ENCODE results near the gene NMBR. TPM values are rescaled to one million over a fixed set of nuclear protein-coding genes. Genes with fewer than 3 reads are reported as not detected.

Gene NMBR
- total and polyA plus RNA-seq, 2 donors (not counting 1 experiment from before 2014, with no cell fraction given) = 0.09 TPM; not detected in 1

- Histone ChIP-seq H2AFZ (ENCODE audit: insufficient read depth, low read depth, low read length, poor library complexity, severe bottlenecking) (no peak overlapping the region), H3K27me3 (replicated peaks in 1 of 4; ENCODE audit: control extremely low read depth in 1 of 4, control insufficient read depth in 3 of 4, insufficient read depth in 4 of 4, low read length in 3 of 4) (no peaks in the 10 kb centered on the region), H3K4me1 (ENCODE audit: control insufficient read depth in 2 of 2, insufficient read depth in 2 of 2, low read length in 2 of 2) (no peaks in the 10 kb centered on the region), H3K79me2 (ENCODE audit: control insufficient read depth, insufficient read depth, low read length) (peaks cover 19% of the 10 kb centered on the region), H3K4me3 (ENCODE audit: control extremely low read depth in 1 of 5, extremely low read depth in 1 of 5, insufficient read depth in 1 of 5, low read depth in 2 of 5, low read length in 4 of 5) (no peak overlapping the region), H4K20me1 (ENCODE audit: control insufficient read depth, insufficient read depth, low read length, poor library complexity, severe bottlenecking) (peaks cover 49% of the 10 kb centered on the region), H3K4me2 (replicated peaks; ENCODE audit: low read depth, low read length, poor library complexity, severe bottlenecking) (no peak overlapping the region), H3K36me3 (replicated peaks in 1 of 2; ENCODE audit: control extremely low read depth in 1 of 2, control insufficient read depth in 1 of 2, extremely low read depth in 1 of 2, insufficient read depth in 2 of 2, low read length in 1 of 2) (peaks cover 8 to 36% of the 10 kb centered on the region in 2 experiments), H3K9ac (ENCODE audit: low read length) (no peak overlapping the region), H3K27ac (ENCODE audit: low read length in 2 of 2) (no peak overlapping the region), H3K9me3 (ENCODE audit: control extremely low read depth in 1 of 3, control insufficient read depth in 2 of 3, insufficient read depth in 1 of 3, low read length in 2 of 3) (no peaks in the 10 kb centered on the region)
- Mint-ChIP-seq H3K27me3 (no peaks in the 10 kb centered on the region), H3K27ac (no peak overlapping the region), H3K9me3 (ENCODE audit: insufficient read depth) (no peaks in the 10 kb centered on the region), H3K4me1 (peaks cover 14% of the 10 kb centered on the region), H3K4me3 (no peak overlapping the region)
- intact Hi-C loops (cut with micrococcal nuclease) = no loop called here
- no peak for TF ChIP-seq EZH2 (IDR thresholded peaks at IDR 0.05; ENCODE audit: borderline replicate concordance, insufficient read depth, low read depth, low read length, poor library complexity, severe bottlenecking)
- TF ChIP-seq, protein P1, sequence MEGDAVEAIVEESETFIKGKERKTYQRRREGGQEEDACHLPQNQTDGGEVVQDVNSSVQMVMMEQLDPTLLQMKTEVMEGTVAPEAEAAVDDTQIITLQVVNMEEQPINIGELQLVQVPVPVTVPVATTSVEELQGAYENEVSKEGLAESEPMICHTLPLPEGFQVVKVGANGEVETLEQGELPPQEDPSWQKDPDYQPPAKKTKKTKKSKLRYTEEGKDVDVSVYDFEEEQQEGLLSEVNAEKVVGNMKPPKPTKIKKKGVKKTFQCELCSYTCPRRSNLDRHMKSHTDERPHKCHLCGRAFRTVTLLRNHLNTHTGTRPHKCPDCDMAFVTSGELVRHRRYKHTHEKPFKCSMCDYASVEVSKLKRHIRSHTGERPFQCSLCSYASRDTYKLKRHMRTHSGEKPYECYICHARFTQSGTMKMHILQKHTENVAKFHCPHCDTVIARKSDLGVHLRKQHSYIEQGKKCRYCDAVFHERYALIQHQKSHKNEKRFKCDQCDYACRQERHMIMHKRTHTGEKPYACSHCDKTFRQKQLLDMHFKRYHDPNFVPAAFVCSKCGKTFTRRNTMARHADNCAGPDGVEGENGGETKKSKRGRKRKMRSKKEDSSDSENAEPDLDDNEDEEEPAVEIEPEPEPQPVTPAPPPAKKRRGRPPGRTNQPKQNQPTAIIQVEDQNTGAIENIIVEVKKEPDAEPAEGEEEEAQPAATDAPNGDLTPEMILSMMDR (IDR thresholded peaks at IDR 0.05) = no peak
- DNase-seq (no peak), ATAC-seq (ENCODE audit: low read depth) (no peak)
- CTCF ChIA-PET = no interaction called here
- 80% methylated on average over 1 of the region's 3 CpGs for WGBS (ENCODE audit: insufficient coverage)
- POLR2A ChIA-PET = no interaction called here
Observed at GRCh38 chr6:142167071-142167470, 20.1 kb upstream of the NMBR start.

DNA sequence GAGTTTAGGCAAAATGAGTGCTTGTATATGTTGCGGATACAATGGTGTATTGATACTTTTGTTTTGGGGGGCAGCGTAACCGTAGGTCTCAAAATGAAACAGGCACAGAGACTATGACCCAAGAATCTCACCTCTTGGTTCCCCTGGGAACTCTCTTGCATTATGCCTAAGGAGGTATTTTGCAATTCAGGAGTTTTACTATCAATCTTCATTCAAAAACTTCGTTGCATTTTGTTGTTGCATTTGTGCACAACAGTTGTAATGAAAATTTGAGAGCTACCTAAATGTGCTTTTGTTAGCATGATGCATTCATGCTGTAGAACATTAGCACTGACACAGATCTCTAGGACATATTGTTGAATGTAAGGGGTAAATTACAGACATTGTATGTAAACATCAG lies 18.3 kb upstream of the NMBR start:
- no peak overlapping the region for H3K27ac ChIP-seq (ENCODE audit: low read length in 2 of 2)
- no peaks in the 10 kb centered on the region for H3K27me3 ChIP-seq (replicated peaks in 1 of 4; ENCODE audit: control extremely low read depth in 1 of 4, control insufficient read depth in 3 of 4, insufficient read depth in 4 of 4, low read length in 3 of 4)
- H3K4me1 ChIP-seq (ENCODE audit: control insufficient read depth in 2 of 2, insufficient read depth in 2 of 2, low read length in 2 of 2) = no peaks in the 10 kb centered on the region
- no peak overlapping the region for H3K27ac Mint-ChIP-seq
- no peaks in the 10 kb centered on the region for H3K9me3 ChIP-seq (ENCODE audit: control extremely low read depth in 1 of 3, control insufficient read depth in 2 of 3, insufficient read depth in 1 of 3, low read length in 2 of 3)
- ChIA-PET POLR2A (no interaction called here), CTCF (interaction anchor here (1.6 kb wide), 1 partner anchor 18 kb away, joined by 6 read pairs; the partner anchor contains the start of genes NMBR and VTA1)
- peaks cover 2 to 29% of the 10 kb centered on the region in 2 experiments for H3K36me3 ChIP-seq (replicated peaks in 1 of 2; ENCODE audit: control extremely low read depth in 1 of 2, control insufficient read depth in 1 of 2, extremely low read depth in 1 of 2, insufficient read depth in 2 of 2, low read length in 1 of 2)
- H3K4me3 ChIP-seq (ENCODE audit: control extremely low read depth in 1 of 5, extremely low read depth in 1 of 5, insufficient read depth in 1 of 5, low read depth in 2 of 5, low read length in 4 of 5) = no peak overlapping the region
- no peak overlapping the region for H3K4me3 Mint-ChIP-seq
- no peak overlapping the region for H3K4me2 ChIP-seq (replicated peaks; ENCODE audit: low read depth, low read length, poor library complexity, severe bottlenecking)
- intact Hi-C loops (cut with micrococcal nuclease) = no loop called here
- H3K4me1 Mint-ChIP-seq = peaks cover 21% of the 10 kb centered on the region
- no peak overlapping the region for H3K9ac ChIP-seq (ENCODE audit: low read length)
- TF ChIP-seq EZH2 (IDR thresholded peaks at IDR 0.05; ENCODE audit: borderline replicate concordance, insufficient read depth, low read depth, low read length, poor library complexity, severe bottlenecking) = no peak
- TF ChIP-seq, protein P1 (IDR thresholded peaks at IDR 0.05) = no peak
- no peak for DNase-seq
- H3K9me3 Mint-ChIP-seq (ENCODE audit: insufficient read depth) = no peaks in the 10 kb centered on the region
- H3K79me2 ChIP-seq (ENCODE audit: control insufficient read depth, insufficient read depth, low read length) = peaks cover 37% of the 10 kb centered on the region
- peaks cover 63% of the 10 kb centered on the region for H4K20me1 ChIP-seq (ENCODE audit: control insufficient read depth, insufficient read depth, low read length, poor library complexity, severe bottlenecking)
- H3K27me3 Mint-ChIP-seq = no peaks in the 10 kb centered on the region
- no peak for ATAC-seq (ENCODE audit: low read depth)
- no peak overlapping the region for H2AFZ ChIP-seq (ENCODE audit: insufficient read depth, low read depth, low read length, poor library complexity, severe bottlenecking)
- 94% methylated on average over 3 of the region's 4 CpGs for WGBS (ENCODE audit: insufficient coverage)
